Measurements from ENCODE around the gene SNTA1.

GRCh38 chr20:33388268-33388667 lies 55.3 kb downstream of the SNTA1 start:
- TF ChIP-seq POLR2AphosphoS5 (IDR thresholded peaks at IDR 0.05; ENCODE audit: borderline replicate concordance, low read depth, low read length) (no peak), EZH2 (IDR thresholded peaks at IDR 0.05) (no peak), FOXP2 (optimal IDR thresholded peaks at IDR 0.05; ENCODE audit: control extremely low read depth, extremely low read length, insufficient read depth) (no peak)
